GM19025 (cell line): ENCODE measurements around the gene GPRASP2.

ENCODE experiments used
- ATAC-seq: cut with Tn5 transposase; IDR thresholded peaks from one replicate; pipeline ENCODE4 v1.9.1; 2021; ENCODE audit warnings: mild to moderate bottlenecking, low read depth, moderate library complexity; ENCODE audit not compliant: unreplicated experiment

Gene GPRASP2

DNA sequence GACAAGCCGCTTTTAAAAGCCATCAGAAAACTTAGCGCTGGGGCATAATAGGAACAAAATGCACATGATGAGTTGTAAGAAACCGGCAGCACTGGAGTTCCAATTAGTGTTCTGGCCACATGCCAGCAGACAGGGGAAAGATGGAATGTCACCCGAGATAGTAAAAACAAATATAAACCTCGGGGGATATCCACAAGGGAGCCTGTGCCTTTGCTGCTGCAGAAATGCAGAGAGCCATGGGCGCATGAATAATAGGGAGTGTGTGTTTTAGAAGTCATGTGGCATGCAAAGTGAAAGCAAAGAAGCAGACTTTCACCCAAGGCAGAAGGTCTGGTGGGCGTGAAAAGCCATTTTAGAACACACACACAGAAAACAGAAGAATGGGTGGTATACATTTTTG is 27.4 kb downstream of the GPRASP2 start:
- ATAC-seq: no peak

DNA sequence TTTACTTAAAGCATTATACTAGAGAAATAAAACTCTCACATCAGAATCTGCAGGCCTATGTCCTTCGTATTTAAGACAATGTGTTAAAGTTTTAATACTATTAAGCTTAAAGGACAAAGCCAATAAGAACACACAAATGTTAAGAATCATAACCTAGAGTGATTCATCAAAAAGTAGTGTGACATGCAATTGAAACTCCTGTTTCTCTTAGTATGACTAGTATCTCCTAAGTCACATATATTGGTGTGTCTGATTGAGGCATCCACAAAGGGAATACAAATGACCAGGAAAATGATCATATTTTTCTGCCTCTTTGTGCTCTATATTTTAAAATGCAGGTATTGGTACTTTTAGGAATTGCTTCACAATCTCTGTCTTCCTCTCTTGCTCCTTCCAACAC is 32.1 kb downstream of the GPRASP2 start:
- no peak for ATAC-seq

DNA sequence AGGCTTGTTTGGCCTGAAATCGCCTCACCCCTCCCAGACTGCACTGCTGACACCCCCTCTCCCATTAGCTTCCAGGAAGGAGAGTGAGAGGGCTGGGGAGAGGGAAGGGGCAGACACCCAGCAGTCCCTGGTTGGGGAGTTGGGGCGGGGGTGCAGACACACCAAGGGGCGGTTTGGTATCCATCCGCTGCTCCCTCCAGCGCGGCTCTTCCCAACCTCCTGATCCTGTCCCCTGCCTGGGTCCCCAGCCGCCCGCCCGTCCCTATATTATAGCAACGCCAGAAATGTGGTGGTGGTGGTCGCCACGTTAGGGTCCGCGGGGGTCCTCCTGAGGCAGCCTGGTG is 33.2 kb downstream of the GPRASP2 start:
- ATAC-seq: no peak

DNA sequence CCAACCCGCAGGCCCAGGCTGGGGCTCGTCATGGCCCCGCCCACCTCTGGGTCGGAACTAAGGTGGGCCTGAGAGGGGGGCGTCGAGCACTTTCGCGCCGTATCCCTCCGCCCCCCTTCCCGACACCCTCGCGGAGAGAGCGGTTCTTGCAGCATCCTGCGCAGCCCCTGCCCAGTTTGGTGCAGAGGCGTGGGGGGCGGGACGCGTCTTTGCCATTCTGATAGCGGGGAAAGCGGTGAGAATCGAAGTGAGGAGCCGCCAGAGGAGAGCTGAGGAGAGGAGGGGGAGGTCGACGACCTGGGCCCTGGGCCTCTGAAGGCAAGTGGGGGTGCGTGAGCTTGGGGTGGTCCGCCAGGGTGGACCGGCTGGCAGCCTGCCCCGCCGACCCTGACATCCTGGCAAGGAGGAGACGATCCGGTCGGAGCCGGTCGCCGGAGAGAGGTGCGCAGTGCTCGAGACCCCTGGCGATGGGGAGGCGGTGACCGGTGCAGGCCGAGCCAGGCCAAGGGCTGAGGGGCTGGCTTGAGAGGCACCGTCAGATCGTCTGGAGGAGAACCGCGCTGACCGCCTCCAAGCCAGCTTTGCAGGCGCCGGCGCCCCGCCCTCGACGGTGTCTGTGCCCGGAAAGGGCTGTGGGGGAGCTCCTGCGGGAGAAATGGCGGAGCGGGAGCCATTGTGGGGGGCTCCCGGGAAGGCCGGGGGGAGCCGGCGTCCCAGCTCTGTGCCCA is 33.8 kb downstream of the GPRASP2 start:
- ATAC-seq: no peak

DNA sequence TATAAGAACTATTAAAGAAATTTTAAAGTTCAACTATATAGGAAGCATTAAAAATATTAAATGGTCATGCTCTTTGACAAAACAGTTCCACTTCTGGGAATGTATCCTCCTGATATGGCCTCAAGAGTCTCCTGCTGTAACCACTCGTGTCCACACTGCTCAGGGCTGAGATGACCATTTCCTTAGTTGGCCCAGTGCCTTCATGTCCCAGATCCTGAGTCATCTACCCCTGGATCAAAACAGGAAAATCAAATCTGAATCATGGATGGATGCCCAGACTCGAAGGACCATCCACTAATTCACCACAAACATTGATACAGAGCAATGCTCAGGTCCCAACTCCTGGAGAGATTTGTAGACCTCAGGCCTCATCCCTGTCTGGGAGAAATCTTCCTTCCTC is 53.0 kb downstream of the GPRASP2 start:
- no peak for ATAC-seq

DNA sequence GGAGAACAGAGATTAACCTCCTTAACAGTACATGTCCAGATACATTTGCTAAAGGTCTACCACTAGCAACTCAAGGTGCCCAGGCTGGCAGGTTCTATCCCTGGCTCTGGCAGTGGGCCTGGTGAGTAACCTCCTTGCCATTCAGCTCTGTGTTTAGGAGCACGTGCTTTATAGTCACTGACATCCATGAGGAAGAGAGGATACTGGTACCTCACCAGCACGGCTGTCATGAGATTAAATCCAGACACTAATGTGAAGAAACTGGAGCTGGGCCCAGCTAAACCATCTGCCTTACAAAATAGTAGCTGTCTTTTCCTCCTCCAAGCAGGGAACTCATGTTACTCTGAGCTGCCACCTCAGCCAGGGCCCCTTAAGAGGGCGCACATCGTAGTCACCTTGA is 53.6 kb downstream of the GPRASP2 start:
- ATAC-seq: no peak

DNA sequence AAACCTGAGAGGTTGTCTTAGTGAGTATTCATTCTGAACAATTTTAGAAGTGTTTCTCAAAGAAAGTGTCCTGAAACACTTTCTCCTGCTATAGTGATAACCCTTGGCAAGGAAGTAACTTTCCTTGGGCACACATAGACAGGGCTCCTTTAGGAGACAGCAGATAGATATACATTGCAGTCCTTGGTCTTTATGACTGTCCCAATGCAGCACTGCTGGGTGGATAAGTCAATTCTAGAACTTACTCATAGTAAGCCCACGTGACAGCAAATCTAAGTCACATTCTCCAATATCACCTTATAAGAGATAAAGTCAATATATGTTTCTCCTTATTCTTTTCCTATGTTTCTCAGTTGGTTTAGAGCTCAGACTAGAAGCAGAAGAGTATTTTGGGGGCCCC is 55.0 kb downstream of the GPRASP2 start:
- ATAC-seq: no peak
